Measurements from ENCODE around the gene SLC25A21. TPM values are rescaled to one million over a fixed set of nuclear protein-coding genes. Genes with fewer than 3 reads are reported as not detected.
A peak's percentile ranks its signal among the peaks of the same experiment; 100 is the strongest.

Gene SLC25A21
- polyA plus RNA-seq, 6 donors from 2014 or later: not detected

DNA sequence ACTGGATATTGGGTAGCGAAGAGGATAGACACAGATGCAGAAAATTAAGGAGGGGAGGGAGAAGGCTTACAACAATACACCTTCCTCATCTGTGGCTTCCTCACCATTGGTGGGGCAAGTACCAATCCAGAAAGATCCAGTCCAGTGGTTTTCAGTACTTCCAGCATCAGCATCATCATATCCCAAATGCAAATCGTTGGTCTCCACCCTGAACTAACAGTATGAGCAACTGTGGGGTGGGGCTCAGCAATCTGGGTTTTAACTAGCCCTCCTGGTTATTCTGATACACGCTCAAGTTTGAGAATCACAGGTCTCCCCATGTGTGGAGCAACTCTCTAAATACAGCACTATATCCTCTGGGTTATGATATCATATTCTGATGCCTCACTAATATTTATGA is 317.0 kb downstream of the SLC25A21 start:
- Mint-ChIP-seq H3K36me3 (no peaks in the 10 kb centered on the region), H3K27ac (no peak overlapping the region), H3K27me3 (no peaks in the 10 kb centered on the region), H3K4me1 (no peaks in the 10 kb centered on the region), H3K4me3 (no peak overlapping the region), H3K9me3 (peaks cover 0 to 6% (median 0%) of the 10 kb centered on the region in 7 donors)
- DNase-seq (no peak), ATAC-seq (ENCODE audit: low read depth in 2 of 2) (no peak)

DNA sequence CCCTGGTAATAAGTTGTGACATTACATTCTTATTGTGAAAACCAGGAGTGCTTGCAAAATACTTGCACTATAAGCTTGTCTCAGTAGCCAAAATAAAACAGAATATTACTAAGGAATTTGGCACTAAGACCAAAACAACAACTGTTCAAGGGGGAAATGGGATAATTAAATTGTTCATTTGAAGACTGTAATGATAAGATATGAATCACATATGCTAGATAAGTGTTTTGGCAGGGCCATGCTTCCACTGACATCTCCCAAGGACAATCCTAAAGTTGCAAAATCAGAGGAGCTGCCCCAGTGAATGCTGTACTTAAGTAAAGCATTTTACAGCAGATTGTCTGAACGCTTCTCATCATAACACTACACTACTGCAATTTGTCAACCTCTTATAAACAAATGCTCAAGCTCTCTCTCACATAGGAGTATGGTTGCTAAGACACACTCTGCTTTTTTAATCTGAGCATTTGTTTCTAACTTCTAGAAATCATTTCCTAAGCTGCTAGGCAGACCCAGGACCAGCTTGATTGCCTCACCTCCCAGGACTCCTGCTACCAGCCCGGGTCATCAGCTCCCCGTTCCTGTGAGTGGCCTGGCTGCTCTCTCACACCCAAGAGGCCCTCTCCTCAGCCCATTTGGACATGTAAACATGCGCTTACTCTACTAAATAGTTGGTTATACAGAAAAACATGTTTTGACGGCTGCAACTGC is 319.3 kb downstream of the SLC25A21 start:
- Mint-ChIP-seq H3K4me1 (no peaks in the 10 kb centered on the region), H3K27me3 (no peaks in the 10 kb centered on the region), H3K27ac (no peak overlapping the region), H3K36me3 (no peaks in the 10 kb centered on the region), H3K9me3 (peaks cover 0 to 6% (median 0%) of the 10 kb centered on the region in 7 donors), H3K4me3 (no peak overlapping the region)
- DNase-seq (no peak), ATAC-seq (ENCODE audit: low read depth in 2 of 2) (no peak)

DNA sequence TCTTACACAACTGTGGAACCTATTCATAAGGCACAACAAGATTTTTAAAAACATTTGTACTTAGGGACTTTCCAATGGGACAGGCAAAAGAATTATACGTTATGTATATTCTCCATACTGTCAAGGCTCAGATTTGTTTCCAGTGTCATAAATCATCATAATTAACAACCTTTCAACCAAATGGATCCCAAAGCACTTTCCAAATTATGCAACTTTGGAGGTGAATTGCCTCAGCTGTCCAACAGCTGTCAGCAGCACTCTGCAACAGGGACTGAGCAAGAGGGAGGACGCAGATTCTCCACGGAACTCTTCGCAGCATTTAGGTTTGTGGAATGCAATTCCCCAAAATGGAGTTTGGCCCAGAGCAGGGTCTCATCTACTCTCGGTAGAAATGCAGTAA is 324.2 kb downstream of the SLC25A21 start:
- Mint-ChIP-seq H3K36me3 (no peaks in the 10 kb centered on the region), H3K27ac (no peak overlapping the region), H3K9me3 (peaks cover 0 to 7% (median 2%) of the 10 kb centered on the region in 7 donors), H3K27me3 (peaks cover 0 to 7% (median 0%) of the 10 kb centered on the region in 3 donors), H3K4me3 (no peak overlapping the region), H3K4me1 (no peaks in the 10 kb centered on the region)
- ATAC-seq (ENCODE audit: low read depth in 2 of 2): no peak
- no peak for DNase-seq

DNA sequence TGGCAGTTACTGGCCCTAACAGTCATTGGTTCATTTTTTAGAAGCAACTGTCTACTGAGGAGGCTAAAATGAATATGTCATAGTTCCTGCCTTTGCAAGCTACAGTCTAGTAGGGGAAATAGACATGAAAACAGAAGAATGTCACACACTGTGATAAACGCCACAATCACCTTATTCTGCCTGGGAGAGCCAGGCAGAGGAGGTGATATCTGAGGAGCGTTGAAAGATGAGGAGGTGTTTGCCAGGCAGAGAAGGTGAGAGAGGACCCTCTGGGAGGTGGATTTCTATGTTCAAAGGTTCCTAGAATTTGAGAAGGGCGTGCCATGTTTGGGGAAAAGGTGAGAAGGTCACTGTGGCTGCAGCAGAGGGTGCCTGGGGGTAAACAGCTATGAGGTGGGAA is 325.0 kb downstream of the SLC25A21 start:
- peaks cover 0 to 7% (median 2%) of the 10 kb centered on the region in 7 donors for H3K9me3 Mint-ChIP-seq
- DNase-seq: no peak
- no peaks in the 10 kb centered on the region for H3K36me3 Mint-ChIP-seq
- ATAC-seq (ENCODE audit: low read depth in 2 of 2): no peak
- peaks cover 0 to 7% (median 0%) of the 10 kb centered on the region in 3 donors for H3K27me3 Mint-ChIP-seq
- H3K4me1 Mint-ChIP-seq: no peaks in the 10 kb centered on the region
- no peak overlapping the region for H3K27ac Mint-ChIP-seq
- no peak overlapping the region for H3K4me3 Mint-ChIP-seq

DNA sequence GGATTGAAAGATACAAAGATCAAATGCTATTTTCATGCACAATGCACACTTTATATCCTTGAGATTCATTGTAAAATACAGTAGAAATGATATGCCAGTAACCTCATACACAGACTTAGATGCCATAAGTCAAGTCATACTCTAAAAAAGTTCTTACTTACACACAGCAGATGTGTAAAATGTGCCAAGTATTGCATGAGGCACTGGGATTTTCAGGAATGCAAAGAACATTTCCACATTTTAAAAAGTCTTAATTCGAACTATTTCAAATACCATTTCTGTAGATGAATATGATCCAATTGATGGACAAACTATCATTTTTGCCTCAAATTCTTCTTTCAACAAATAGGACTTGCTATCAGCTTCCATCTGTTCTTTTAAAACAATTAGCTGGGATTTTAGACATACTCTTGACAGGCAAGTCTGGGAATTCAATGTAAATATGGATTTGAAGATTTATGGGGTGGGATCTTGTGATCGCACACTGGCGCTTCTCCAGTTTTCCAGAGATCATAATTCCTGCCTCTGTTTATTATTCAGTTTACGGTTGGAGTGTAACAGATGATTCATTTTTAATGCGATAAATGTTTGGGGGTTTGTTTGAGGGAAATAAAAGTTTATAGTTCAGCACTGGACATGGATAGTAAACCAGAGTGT is 326.9 kb downstream of the SLC25A21 start:
- peaks cover 0 to 7% (median 2%) of the 10 kb centered on the region in 7 donors for H3K9me3 Mint-ChIP-seq
- no peak for DNase-seq
- no peak for ATAC-seq (ENCODE audit: low read depth in 2 of 2)
- H3K27ac Mint-ChIP-seq: no peak overlapping the region
- H3K27me3 Mint-ChIP-seq: peaks cover 0 to 7% (median 0%) of the 10 kb centered on the region in 3 donors
- no peak overlapping the region for H3K4me3 Mint-ChIP-seq
- no peaks in the 10 kb centered on the region for H3K36me3 Mint-ChIP-seq
- H3K4me1 Mint-ChIP-seq: no peaks in the 10 kb centered on the region

DNA sequence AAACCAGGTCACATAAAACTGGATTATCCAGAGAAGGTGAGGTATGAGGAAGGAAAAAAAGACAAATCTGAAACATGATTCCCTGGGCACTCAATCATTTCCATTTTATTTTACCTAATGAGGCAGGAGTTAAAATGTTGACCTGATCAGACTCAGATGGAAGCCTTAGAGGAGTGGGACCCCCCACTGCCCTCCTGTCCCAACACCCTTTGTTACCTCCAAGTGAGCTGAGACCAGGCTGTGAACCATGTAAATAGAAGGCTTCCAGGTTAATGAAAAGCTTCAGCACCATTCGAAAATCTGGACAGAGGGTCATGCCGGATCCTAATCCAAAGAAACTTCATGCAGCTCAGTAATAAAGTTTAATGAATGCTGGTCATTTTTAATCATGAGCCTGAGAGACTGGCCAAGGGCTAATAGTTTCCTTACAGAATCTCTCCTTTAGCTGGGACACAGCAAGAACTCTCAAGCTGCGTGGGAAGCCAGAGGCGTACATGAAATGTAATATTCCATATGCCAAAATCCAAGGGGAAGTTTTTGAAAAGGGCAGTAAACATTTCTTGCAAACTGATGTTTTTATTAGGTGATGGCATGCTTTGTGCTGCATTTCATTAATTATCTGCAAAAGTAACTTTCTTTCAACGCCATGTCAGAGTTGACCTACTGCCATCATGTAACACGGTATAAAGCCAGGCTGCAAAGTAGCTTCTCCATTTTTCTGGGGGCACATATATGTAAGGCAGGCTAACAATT is 327.8 kb downstream of the SLC25A21 start:
- no peaks in the 10 kb centered on the region for H3K4me1 Mint-ChIP-seq
- H3K27me3 Mint-ChIP-seq: peaks cover 0 to 7% (median 0%) of the 10 kb centered on the region in 3 donors
- DNase-seq: no peak
- no peak overlapping the region for H3K27ac Mint-ChIP-seq
- peaks cover 0 to 7% (median 2%) of the 10 kb centered on the region in 7 donors for H3K9me3 Mint-ChIP-seq
- ATAC-seq (ENCODE audit: low read depth in 2 of 2): no peak
- H3K36me3 Mint-ChIP-seq: no peaks in the 10 kb centered on the region
- H3K4me3 Mint-ChIP-seq: no peak overlapping the region

DNA sequence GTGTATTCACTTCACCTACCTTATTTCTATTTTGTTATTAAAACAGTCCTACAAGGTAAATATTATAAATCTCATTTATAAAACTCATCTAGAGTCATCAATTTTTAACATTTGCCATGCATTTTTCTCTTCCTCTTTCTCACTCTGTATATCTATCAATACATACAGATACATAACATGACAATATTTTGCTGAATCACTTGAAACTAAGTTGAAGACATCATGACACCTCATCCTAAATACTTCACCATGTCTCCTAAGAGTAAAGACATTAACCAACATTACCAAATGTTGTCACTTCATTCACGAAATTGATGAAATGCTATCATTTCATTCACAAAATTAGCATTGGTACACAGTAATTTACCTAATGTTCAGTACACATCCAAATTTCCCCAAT is 329.0 kb downstream of the SLC25A21 start:
- no peak for DNase-seq
- no peak for ATAC-seq (ENCODE audit: low read depth in 2 of 2)

DNA sequence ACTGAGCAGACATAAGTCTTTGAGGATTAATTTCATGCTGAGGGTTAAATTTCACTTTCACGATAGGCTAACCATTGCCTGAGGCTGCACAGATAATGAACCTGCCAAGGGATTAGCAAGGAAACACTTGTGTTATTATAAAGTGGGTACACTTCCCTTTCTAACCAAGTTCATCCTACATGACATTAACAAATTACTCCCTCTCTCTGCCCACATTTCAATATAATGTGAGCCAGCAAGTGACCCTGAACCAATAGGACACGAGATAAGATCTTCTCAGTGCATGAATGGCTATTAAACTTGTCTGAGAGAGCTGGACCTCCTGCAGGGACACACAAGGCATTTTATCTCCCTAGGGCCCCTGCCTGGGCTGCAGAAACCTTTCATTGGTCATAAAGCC is 337.3 kb downstream of the SLC25A21 start:
- no peak for ATAC-seq (ENCODE audit: low read depth in 2 of 2)
- Mint-ChIP-seq H3K9me3 (peaks cover 0 to 14% (median 2%) of the 10 kb centered on the region in 7 donors), H3K4me1 (no peaks in the 10 kb centered on the region), H3K4me3 (no peak overlapping the region), H3K36me3 (no peaks in the 10 kb centered on the region), H3K27ac (peak overlapping the region in 1 of 6 donors; percentile 55), H3K27me3 (no peaks in the 10 kb centered on the region)
- no peak for DNase-seq

More for the DNA sequence above, 329.0 kb downstream of the SLC25A21 start:
- Mint-ChIP-seq H3K36me3 (no peaks in the 10 kb centered on the region), H3K27me3 (peaks cover 0 to 7% (median 0%) of the 10 kb centered on the region in 3 donors), H3K9me3 (peaks cover 0 to 7% (median 2%) of the 10 kb centered on the region in 7 donors), H3K27ac (no peak overlapping the region), H3K4me1 (no peaks in the 10 kb centered on the region), H3K4me3 (no peak overlapping the region)

DNA sequence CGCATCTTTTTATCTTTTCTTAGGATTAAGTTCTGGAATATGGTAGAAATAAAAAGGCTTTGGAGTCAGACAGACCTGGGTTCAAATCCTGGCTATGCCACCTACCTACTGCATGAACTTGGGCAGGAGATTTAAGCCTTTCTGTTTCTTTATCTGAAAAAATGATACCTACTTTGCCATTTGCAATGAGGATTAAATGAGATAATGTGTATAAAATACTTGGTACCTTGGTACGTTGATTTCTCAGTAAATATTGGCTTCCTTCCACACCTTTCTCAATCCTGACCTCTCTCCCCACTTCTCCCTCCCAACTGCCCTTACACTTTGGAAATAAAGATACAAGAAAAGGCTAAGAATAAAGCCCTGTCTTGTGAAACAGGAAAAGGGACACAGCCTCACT is 338.1 kb downstream of the SLC25A21 start:
- Mint-ChIP-seq H3K4me3 (no peak overlapping the region), H3K9me3 (peaks cover 0 to 14% (median 2%) of the 10 kb centered on the region in 7 donors), H3K27me3 (no peaks in the 10 kb centered on the region), H3K4me1 (no peaks in the 10 kb centered on the region), H3K27ac (no peak overlapping the region), H3K36me3 (no peaks in the 10 kb centered on the region)
- ATAC-seq (ENCODE audit: low read depth in 2 of 2) (no peak), DNase-seq (no peak)

DNA sequence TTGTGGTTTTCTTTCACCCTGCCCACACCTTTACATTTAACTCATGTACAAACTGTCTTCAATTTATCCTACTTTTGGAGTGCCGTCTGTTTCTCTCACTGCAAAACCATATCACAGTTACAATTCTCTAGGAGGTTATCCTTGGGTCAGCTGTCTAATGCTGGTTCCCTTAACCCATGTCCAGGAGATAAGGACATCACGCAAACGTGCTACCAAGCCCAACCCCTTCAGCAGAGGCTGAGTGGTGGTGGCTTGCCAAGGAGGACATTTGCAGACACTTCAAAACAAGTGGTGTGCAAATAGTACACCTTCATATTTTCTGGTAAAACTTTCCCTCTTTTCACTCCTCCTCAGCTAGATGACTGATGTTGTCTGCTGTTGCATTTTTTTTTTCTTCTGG is 342.9 kb downstream of the SLC25A21 start:
- Mint-ChIP-seq H3K9me3 (peaks cover 0 to 6% (median 4%) of the 10 kb centered on the region in 7 donors), H3K27me3 (peaks cover 0 to 4% (median 0%) of the 10 kb centered on the region in 3 donors), H3K4me1 (no peaks in the 10 kb centered on the region), H3K27ac (no peak overlapping the region), H3K4me3 (no peak overlapping the region), H3K36me3 (no peaks in the 10 kb centered on the region)
- DNase-seq (no peak), ATAC-seq (ENCODE audit: low read depth in 2 of 2) (no peak)

DNA sequence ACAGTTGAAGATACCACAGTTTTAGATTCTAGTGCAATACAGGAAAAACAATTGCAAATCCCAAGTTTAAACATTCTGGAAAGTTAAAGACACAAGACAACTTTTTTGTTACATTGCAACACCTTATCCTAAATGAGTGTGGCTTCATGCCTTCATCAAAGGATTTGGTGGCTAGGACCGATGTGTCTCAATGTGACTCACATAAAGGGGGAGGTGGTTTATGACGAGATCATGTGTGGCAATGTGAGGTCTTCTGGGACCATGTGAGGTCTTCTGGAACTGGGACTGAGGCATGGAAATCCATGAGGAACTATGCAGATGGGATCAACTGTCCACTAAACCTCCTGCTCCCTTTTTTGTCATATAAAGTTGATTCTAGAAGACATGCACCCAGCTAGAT is 344.5 kb downstream of the SLC25A21 start:
- no peaks in the 10 kb centered on the region for H3K36me3 Mint-ChIP-seq
- DNase-seq (no peak), ATAC-seq (ENCODE audit: low read depth in 2 of 2) (no peak)
- H3K27ac Mint-ChIP-seq: no peak overlapping the region
- peaks cover 0 to 6% (median 4%) of the 10 kb centered on the region in 7 donors for H3K9me3 Mint-ChIP-seq
- no peaks in the 10 kb centered on the region for H3K4me1 Mint-ChIP-seq
- peaks cover 0 to 4% (median 0%) of the 10 kb centered on the region in 3 donors for H3K27me3 Mint-ChIP-seq
- no peak overlapping the region for H3K4me3 Mint-ChIP-seq

DNA sequence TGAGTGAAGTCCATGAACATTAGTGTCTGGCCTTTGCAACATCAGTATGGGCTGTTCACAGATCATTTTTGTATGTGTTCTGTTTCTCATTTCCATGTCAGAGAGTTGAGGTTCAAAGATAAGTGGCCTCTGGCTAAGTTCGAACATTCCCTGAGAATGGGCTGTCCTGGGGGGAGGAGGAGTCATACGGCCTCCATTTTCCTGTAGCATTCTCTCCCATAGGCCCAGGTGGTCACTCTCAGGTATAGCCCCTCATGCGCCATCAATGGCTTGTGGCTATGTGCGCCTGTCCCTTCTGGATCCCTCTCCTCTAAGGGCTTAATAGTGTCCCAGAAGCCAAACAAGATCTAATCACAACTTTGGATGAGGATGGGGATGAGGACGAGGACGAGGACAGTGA is 345.8 kb downstream of the SLC25A21 start:
- no peak for DNase-seq
- Mint-ChIP-seq H3K27ac (no peak overlapping the region), H3K4me3 (no peak overlapping the region), H3K27me3 (peaks cover 0 to 4% (median 0%) of the 10 kb centered on the region in 3 donors), H3K4me1 (no peaks in the 10 kb centered on the region), H3K36me3 (no peaks in the 10 kb centered on the region), H3K9me3 (peaks cover 0 to 6% (median 4%) of the 10 kb centered on the region in 7 donors)
- ATAC-seq (ENCODE audit: low read depth in 2 of 2): no peak

DNA sequence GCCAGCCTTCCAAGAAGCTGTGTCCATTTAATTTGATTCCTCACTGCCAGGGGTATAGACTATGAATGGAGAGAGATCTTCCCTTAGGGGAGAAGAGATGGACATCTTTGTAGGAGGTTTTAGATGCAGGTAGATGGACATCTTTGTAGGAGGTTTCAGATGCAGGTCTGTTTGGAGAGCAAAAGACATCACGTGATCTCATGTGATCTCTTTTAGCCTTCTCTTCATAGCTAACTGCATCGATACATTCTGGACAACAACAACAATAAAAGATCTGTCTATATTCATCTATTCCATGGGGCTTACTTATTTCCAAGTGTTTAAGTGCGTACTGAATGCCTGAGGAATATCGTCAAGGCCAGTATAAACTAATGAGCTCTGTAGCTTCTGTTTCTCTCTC is 347.6 kb downstream of the SLC25A21 start:
- H3K36me3 Mint-ChIP-seq: no peaks in the 10 kb centered on the region

More for the DNA sequence above, 347.6 kb downstream of the SLC25A21 start:
- H3K27me3 Mint-ChIP-seq: peaks cover 0 to 4% (median 0%) of the 10 kb centered on the region in 3 donors
- DNase-seq (no peak), ATAC-seq (ENCODE audit: low read depth in 2 of 2) (no peak)
- peaks cover 0 to 6% (median 4%) of the 10 kb centered on the region in 7 donors for H3K9me3 Mint-ChIP-seq
- no peak overlapping the region for H3K27ac Mint-ChIP-seq
- H3K4me1 Mint-ChIP-seq: no peaks in the 10 kb centered on the region
- no peak overlapping the region for H3K4me3 Mint-ChIP-seq

All from naive B cell (primary cell).